VCaP (cell line): ENCODE data around the gene GRAMD1B.
"Not testable (repeated sequence)": the region's sequence is repeated elsewhere in the genome, so short reads cannot be mapped to it uniquely, and the experiment has no call there.

Source experiments
- H3K27ac ChIP-seq: fragments of 450-650 bp; 2 replicates; pipeline ENCODE4 v1.5.1; 2017
- TF ChIP-seq, protein P1 (sequence below): fragments of 450-650 bp; conservative IDR thresholded peaks from 2 replicates; pipeline ENCODE4 v1.5.1; 2017; ENCODE audit warnings: mild to moderate bottlenecking, moderate library complexity

GRAMD1B gene

DNA sequence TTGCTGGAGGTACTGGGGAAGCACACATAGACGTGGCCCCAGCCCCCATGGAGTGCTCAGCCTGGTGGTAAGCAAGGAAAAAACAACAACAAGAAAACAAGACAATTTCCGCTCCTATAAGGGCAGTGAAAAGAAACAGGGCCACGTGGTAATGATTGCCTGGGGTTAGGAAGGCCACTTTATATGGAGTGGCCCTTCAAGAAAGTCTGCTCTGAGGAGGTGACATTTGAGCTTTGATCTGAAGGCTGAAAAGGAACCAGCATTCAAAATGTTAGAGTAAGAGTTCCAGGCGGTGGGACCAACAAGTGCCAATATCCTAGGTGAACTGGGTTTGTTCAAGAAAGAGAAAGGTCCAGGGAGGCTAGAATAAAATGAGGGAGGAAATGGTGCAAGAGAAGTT is 136.8 kb downstream of the GRAMD1B start:
- no peak overlapping the region for H3K27ac ChIP-seq
- TF ChIP-seq, protein P1, sequence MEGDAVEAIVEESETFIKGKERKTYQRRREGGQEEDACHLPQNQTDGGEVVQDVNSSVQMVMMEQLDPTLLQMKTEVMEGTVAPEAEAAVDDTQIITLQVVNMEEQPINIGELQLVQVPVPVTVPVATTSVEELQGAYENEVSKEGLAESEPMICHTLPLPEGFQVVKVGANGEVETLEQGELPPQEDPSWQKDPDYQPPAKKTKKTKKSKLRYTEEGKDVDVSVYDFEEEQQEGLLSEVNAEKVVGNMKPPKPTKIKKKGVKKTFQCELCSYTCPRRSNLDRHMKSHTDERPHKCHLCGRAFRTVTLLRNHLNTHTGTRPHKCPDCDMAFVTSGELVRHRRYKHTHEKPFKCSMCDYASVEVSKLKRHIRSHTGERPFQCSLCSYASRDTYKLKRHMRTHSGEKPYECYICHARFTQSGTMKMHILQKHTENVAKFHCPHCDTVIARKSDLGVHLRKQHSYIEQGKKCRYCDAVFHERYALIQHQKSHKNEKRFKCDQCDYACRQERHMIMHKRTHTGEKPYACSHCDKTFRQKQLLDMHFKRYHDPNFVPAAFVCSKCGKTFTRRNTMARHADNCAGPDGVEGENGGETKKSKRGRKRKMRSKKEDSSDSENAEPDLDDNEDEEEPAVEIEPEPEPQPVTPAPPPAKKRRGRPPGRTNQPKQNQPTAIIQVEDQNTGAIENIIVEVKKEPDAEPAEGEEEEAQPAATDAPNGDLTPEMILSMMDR = no peak

DNA sequence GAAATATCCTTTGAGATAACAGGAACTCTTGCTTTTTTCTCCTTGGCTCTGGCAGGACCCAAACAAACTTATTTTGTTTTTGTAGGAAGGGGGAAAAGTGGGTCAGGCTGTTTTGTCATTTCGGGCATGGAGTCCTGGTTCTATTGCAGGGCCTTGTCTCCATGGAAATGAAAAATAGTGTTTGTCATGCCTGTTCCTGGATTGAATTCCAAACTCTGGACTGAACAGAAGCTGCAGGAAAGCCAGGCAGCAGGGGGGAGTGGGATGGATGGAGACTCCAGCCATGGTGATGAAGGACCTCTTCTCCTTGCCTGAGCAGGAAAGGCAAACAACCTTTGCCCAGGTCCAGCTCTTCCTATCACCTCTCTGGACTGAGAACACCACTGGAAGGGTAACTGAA is 137.4 kb downstream of the GRAMD1B start:
- H3K27ac ChIP-seq = no peak overlapping the region
- TF ChIP-seq, protein P1 = no peak

DNA sequence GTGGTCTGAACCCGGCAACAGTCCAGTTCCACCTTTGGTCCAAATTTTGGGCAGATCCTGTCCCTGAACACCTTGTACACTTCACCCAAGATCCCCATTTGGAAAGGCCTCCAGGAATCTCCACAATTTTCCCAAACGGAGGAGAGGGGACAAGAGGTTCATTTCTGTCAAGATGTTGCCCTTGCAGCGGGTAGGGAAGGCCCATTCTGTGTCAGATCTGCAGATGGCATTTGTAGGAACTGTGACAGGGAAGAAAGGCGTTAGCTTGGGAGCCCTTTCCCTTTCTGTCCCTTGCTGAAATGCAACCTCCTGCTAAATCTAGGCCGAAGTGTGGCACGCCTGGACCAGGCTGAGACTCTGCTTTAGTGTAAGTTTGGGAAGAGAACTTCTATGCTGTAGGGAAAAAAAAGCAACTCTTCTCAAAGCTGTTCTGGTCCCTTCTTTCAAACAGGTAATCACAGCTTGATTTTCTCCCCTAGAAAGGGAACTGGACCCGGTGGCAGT is 138.3 kb downstream of the GRAMD1B start:
- TF ChIP-seq, protein P1 = no peak
- H3K27ac ChIP-seq = no peak overlapping the region

DNA sequence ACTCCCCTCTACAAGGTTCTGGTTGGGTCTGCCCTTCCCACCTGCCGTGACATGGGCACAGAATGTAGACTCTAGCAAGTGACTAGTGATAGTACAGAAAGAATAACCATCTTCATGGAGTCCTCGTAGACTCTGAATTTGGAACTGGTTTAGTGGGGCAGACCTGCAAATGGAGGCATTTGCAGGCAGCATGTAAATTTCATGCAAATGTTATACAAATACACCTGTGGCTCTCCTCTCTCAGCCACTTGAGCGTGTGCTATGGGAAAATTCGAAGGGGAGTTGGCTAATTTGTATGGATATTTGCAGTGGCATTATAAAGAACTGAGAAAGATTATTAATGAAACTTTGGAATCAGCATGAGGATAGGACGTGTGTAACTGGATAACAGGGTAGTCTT is 139.3 kb downstream of the GRAMD1B start:
- TF ChIP-seq, protein P1 = no peak
- H3K27ac ChIP-seq = no peak overlapping the region

DNA sequence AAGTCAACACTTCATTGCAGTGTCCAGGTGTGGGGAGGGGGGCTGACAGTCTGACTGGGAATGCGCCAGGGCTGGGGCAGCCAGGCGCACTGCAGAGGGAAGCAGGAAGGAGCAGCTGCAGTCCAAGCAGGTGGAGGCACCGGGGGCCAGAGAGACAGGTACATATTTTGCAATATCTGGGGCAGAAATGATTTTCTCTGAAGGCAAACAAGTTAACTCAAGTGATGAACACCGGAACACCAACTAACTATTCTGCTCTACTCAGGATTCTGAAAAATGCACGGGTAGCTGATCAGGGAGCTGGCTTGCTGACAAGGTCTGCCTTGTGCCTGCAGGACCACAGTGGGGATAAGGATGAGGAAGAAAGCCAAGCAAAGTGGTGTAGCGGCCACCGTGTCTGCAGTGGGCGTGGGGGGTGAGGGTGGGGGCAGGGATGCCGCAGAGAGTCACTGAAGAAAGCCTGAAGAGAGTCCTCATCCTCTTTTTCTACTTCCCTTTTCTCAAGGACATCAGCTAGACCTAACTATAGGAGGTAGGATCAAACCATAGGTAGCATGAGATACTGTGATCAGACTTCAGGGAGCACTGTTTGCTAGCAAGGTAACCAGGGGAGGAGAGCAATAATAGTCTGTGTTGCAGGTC is 141.0 kb downstream of the GRAMD1B start:
- TF ChIP-seq, protein P1 = no peak
- H3K27ac ChIP-seq = no peak overlapping the region

DNA sequence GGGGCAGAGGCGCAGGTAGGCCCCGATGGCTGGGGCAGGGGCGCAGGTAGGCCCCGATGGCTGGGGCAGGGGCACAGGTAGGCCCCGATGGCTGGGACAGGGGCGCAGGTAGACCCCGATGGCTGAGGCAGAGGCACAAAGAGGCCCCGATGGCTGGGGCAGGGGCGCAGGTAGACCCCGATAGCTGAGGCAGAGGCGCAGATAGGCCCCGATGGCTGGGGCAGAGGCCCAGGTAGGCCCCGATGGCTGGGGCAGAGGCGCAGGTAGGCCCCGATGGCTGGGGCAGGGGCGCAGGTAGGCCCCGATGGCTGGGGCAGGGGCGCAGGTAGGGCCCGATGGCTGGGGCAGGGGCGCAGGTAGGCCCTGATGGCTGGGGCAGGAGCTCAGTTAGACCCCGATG is 142.7 kb downstream of the GRAMD1B start:
- H3K27ac ChIP-seq = not testable (repeated sequence)

DNA sequence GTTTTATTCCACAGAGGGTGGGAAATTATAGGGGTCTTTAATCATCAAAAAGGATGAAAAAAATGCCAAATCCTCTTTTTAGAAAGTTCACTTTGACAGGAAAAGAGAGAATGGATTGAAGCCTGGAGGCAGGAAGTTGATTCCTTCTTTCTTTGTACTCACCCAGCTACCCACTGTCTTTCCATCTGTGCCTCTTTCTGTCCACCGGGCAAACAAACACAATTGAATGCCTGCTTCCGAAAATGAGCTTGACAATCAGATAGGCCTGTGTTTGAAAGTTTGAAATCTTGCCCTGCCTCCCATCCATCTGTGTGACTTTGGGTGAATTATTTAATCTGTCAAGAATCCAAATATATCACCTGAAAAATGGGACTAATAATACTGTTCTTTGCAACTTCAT is 143.2 kb downstream of the GRAMD1B start:
- no peak overlapping the region for H3K27ac ChIP-seq
- TF ChIP-seq, protein P1 = no peak

DNA sequence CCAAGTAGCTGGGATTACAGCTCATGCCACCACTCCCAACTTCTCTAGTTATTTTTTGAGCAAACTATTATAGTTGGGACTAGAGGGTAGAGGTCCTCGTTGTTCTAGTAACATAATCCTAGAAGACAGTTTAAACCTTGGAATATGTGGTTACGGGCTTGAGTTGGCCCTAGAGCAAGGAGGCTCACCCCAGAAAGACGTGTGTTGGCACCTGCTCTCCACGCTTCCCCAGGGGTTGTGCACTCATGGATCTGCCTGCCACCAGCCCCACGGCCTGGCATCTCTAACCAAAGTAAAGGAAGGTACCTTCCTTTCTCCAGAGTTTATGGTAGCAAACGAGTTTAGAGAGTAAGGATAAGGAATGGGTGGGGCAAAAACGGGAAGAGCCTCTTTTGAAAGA is 145.4 kb downstream of the GRAMD1B start:
- no peak overlapping the region for H3K27ac ChIP-seq
- TF ChIP-seq, protein P1 = no peak
